Endodermal cell (in vitro differentiated cells): ENCODE data around the gene TNS3. TPM values are rescaled to one million over a fixed set of nuclear protein-coding genes. Genes with fewer than 3 reads are reported as not detected.
A peak's percentile ranks its signal among the peaks of the same experiment; 100 is the strongest.

ENCODE experiments used
- DNase-seq: peaks from one replicate; pipeline ENCODE4 v3.0.0-alpha.2; 2017
- H3K27ac ChIP-seq: 2 replicates; pipeline ENCODE4 v1.5.1; 2013; ENCODE audit warnings: mild to moderate bottlenecking, low read depth, low read length, moderate library complexity
- H3K27me3 ChIP-seq: 2 replicates; pipeline ENCODE4 v1.6.1; 2013; ENCODE audit warnings: mild to moderate bottlenecking, low read length, moderate library complexity; ENCODE audit not compliant: insufficient read depth, control insufficient read depth, poor library complexity, severe bottlenecking
- H3K36me3 ChIP-seq: 2 replicates; pipeline ENCODE4 v1.7.0; 2013; ENCODE audit warnings: mild to moderate bottlenecking, low read length, moderate library complexity; ENCODE audit not compliant: control insufficient read depth, insufficient read depth
- H3K4me1 ChIP-seq: one replicate; pipeline ENCODE4 v1.7.0; 2013; ENCODE audit warnings: low read length; ENCODE audit not compliant: control insufficient read depth, insufficient read depth
- H3K4me3 ChIP-seq: 2 replicates; pipeline ENCODE4 v1.5.1; 2013; ENCODE audit warnings: mild to moderate bottlenecking, low read length, moderate library complexity
- H3K9ac ChIP-seq: 2 replicates; pipeline ENCODE4 v1.6.1; 2013; ENCODE audit warnings: mild to moderate bottlenecking, low read length, moderate library complexity; ENCODE audit not compliant: poor library complexity, severe bottlenecking; ENCODE audit errors: extremely low read depth
- H3K9me3 ChIP-seq: 2 replicates; pipeline ENCODE4 v1.6.1; 2013; ENCODE audit warnings: mild to moderate bottlenecking, low read length, moderate library complexity; ENCODE audit not compliant: control insufficient read depth
- H3K27ac Mint-ChIP-seq: 2 replicates; pipeline ENCODE4 v1.8.0; 2020; ENCODE audit warnings: mixed read lengths
- H3K27me3 Mint-ChIP-seq: 2 replicates; pipeline ENCODE4 v1.8.0; 2021; ENCODE audit warnings: mild to moderate bottlenecking, mixed read lengths; ENCODE audit not compliant: insufficient read depth
- H3K36me3 Mint-ChIP-seq: 2 replicates; pipeline ENCODE4 v1.8.0; 2020; ENCODE audit warnings: low read depth, mixed read lengths
- H3K4me1 Mint-ChIP-seq: 2 replicates; pipeline ENCODE4 v1.8.0; 2020; ENCODE audit warnings: mixed read lengths
- H3K4me3 Mint-ChIP-seq: 2 replicates; pipeline ENCODE4 v1.8.0; 2020; ENCODE audit warnings: mild to moderate bottlenecking, moderate library complexity, mixed read lengths
- H3K9me3 Mint-ChIP-seq: 2 replicates; pipeline ENCODE4 v1.8.0; 2020; ENCODE audit warnings: mild to moderate bottlenecking, mixed read lengths
- WGBS, 2 experiments: methylation state at CpG; one replicate each; pipeline versions ENCODE4 v1.1.5 to v1.1.7; 2013; ENCODE audit warnings: missing lambda C conversion rate in 2 of 2, mixed read lengths in 1 of 2; ENCODE audit not compliant: insufficient coverage in 1 of 2, insufficient read length in 1 of 2; 5-methylcytosine and 5-hydroxymethylcytosine counted together
- total RNA-seq, 2 donors: library from RNA; stranded (reverse); fragmentation: NEBNext Ultra II Directional in 1 of 2; extraction: Animal tissue kit (Norgen Biotek cat#: 25700) in 1 of 2; gene quantifications; 2 replicates in 1 of 2; 3 replicates in 1 of 2; pipeline ENCODE4 v1.2.1, GENCODE V29; 2021
- TF ChIP-seq, protein P1 (sequence below): fragments of 200-600 bp; sonication (generic); conservative IDR thresholded peaks from 2 replicates; pipeline ENCODE4 v1.5.0; 2021; ENCODE audit warnings: antibody characterized with exemption, mild to moderate bottlenecking

Gene TNS3
- total RNA-seq, 2 donors from 2014 or later = 33.8 to 38.5 TPM

DNA sequence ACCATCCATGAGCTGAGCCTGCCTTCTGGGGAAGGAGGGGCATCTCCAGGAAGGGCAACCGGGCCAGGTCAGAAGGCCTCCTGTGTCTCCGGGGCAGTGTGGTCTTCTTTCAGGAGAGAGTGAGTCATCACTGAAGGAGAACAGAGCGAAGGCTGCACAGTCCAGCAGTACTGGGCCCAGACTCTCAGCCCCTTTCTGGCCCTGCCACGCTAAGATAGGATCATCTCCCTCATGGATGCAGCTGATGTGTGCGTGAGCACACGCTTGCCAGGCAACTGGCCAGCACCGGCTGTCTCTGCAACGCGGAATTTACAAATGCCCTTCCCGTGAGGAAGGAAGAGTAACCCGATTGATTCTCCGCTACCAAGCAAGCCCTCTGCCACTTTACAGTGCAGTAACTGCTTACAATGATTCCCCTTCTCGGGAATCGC is 328.2 kb downstream of the TNS3 start:
- peaks cover 6% of the 10 kb centered on the region for H3K9me3 Mint-ChIP-seq
- 29 to 40% methylated on average over 9 to 14 of the region's 14 CpGs for WGBS, 2 experiments

DNA sequence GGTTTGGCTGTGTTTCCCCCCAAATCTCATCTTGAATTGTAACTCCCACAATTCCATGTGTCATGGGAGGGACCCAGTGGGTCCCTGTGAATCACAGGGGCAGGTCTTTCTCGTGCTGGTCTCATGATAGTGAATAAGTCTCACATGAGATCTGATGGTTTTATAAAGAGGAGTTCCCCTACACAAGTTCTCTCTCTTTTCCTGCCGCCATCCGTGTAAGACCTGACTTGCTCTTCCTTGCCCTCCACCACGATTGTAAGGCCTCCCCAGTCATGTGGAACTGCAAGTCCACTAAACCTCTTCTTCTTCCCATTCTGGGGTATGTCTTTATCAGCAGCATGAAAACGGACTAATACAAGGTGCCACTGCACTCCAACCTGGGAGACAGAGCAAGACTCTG is 329.2 kb downstream of the TNS3 start:
- DNase-seq = no peak
- Mint-ChIP-seq H3K36me3 (no peaks in the 10 kb centered on the region), H3K4me1 (peaks cover 7% of the 10 kb centered on the region), H3K4me3 (no peak overlapping the region), H3K27ac (no peak overlapping the region), H3K9me3 (peaks cover 6% of the 10 kb centered on the region), H3K27me3 (peaks cover 34% of the 10 kb centered on the region)
- H3K27me3 ChIP-seq = peaks cover 10% of the 10 kb centered on the region
- TF ChIP-seq, protein P1, sequence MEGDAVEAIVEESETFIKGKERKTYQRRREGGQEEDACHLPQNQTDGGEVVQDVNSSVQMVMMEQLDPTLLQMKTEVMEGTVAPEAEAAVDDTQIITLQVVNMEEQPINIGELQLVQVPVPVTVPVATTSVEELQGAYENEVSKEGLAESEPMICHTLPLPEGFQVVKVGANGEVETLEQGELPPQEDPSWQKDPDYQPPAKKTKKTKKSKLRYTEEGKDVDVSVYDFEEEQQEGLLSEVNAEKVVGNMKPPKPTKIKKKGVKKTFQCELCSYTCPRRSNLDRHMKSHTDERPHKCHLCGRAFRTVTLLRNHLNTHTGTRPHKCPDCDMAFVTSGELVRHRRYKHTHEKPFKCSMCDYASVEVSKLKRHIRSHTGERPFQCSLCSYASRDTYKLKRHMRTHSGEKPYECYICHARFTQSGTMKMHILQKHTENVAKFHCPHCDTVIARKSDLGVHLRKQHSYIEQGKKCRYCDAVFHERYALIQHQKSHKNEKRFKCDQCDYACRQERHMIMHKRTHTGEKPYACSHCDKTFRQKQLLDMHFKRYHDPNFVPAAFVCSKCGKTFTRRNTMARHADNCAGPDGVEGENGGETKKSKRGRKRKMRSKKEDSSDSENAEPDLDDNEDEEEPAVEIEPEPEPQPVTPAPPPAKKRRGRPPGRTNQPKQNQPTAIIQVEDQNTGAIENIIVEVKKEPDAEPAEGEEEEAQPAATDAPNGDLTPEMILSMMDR = no peak
- WGBS, 2 experiments = 80 to 96% methylated on average over 1 to 5 of the region's 5 CpGs
- H3K9ac ChIP-seq = no peak overlapping the region
- H3K36me3 ChIP-seq = no peaks in the 10 kb centered on the region
- H3K27ac ChIP-seq = no peak overlapping the region
- peaks cover 5% of the 10 kb centered on the region for H3K4me1 ChIP-seq
- peaks cover 7% of the 10 kb centered on the region for H3K9me3 ChIP-seq
- H3K4me3 ChIP-seq = no peak overlapping the region

More for the DNA sequence above, 328.2 kb downstream of the TNS3 start:
- Histone ChIP-seq H3K27ac (no peak overlapping the region), H3K27me3 (peaks cover 10% of the 10 kb centered on the region), H3K9ac (peak overlapping the region; percentile 44), H3K4me3 (peak overlapping the region; percentile 80), H3K9me3 (peaks cover 7% of the 10 kb centered on the region), H3K36me3 (no peaks in the 10 kb centered on the region), H3K4me1 (peaks cover 5% of the 10 kb centered on the region)
- Mint-ChIP-seq H3K36me3 (no peaks in the 10 kb centered on the region), H3K27me3 (peaks cover 34% of the 10 kb centered on the region), H3K27ac (no peak overlapping the region), H3K4me3 (peak overlapping the region; percentile 64), H3K4me1 (peaks cover 7% of the 10 kb centered on the region)
- TF ChIP-seq, protein P1 = no peak
- peak; percentile 71 for DNase-seq

DNA sequence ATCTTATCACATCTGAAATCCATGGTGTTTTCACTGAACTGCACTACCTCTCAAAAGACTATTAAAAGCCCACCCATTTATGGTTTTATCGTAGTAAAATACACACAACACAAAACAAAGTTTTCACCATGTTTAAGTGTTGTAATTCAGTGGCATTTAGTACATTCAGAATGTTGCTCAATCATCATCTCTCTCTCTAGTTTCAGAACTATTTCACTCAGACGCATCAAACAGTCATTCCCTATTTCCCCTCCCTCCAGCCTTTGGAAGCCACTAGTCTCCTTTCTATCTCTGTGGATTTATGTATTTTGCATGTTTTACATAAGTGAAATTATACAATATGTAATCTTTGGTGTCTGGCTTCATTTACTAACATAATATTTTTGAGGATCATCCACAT is 332.6 kb downstream of the TNS3 start:
- no peak overlapping the region for H3K9ac ChIP-seq
- 100% methylated on average over 2 of the region's 2 CpGs; no CpG with 5 or more reads in 1 of the 2 experiments for WGBS, 2 experiments
- no peak overlapping the region for H3K4me3 ChIP-seq
- TF ChIP-seq, protein P1 = no peak
- Mint-ChIP-seq H3K36me3 (no peaks in the 10 kb centered on the region), H3K27me3 (peaks cover 11% of the 10 kb centered on the region), H3K9me3 (peaks cover 6% of the 10 kb centered on the region), H3K27ac (no peak overlapping the region), H3K4me3 (no peak overlapping the region), H3K4me1 (peaks cover 14% of the 10 kb centered on the region)
- H3K4me1 ChIP-seq = peaks cover 9% of the 10 kb centered on the region
- DNase-seq = no peak
- H3K36me3 ChIP-seq = no peaks in the 10 kb centered on the region
- peaks cover 7% of the 10 kb centered on the region for H3K9me3 ChIP-seq
- no peaks in the 10 kb centered on the region for H3K27me3 ChIP-seq
- no peak overlapping the region for H3K27ac ChIP-seq
